K562 (cell line): ENCODE measurements around the gene INPPL1. TPM values are rescaled to one million over a fixed set of nuclear protein-coding genes. Genes with fewer than 3 reads are reported as not detected.

Experiments used
- ATAC-seq: fragments of 200-7000 bp; cut with Tn5 transposase; 3 replicates; pipeline ENCODE4 v1.9.1; 2020; ENCODE audit warnings: moderate library complexity
- BruUV-seq: library from RNA; stranded (reverse); fragments of 400-500 nt; replicated peaks from 2 replicates; lab custom pipeline; 2021; lab: Mats Ljungman, UMichigan
- CTCF ChIA-PET: fragments of 300-600 bp; formaldehyde crosslinking; extraction: SDS; loops from one replicate; lab custom pipeline; 2021; ENCODE audit warnings: low intra/inter-chr PET ratio; lab: Yijun Ruan, JAX
- POLR2A ChIA-PET: fragments of 300-600, 350-650 bp; sonication (Branson Sonifier 250); formaldehyde crosslinking; extraction: SDS; loops from one replicate; lab custom pipeline; 2021; ENCODE audit warnings: antibody characterized with exemption, inconsistent platforms; lab: Yijun Ruan, JAX
- DNase-seq, 4 experiments: peaks; one replicate each; pipeline versions ENCODE4 v3.0.0 to v3.0.0-alpha.2; 2011 to 2018; ENCODE audit warnings: low spot score in 3 of 4, mixed read lengths in 3 of 4; ENCODE audit errors: extremely low read depth in 1 of 4
- FAIRE-seq: peaks from 2 replicates; lab custom pipeline; 2011; peaks lifted over from hg19 to GRCh38; lab: Jason Lieb, UNC
- H2AFZ ChIP-seq: 2 replicates; pipeline ENCODE4 v1.6.0; 2011; ENCODE audit warnings: low read depth, low read length, control low read depth, inconsistent platforms
- H3K27ac ChIP-seq: fragments of 200-600 bp; 3 replicates; pipeline ENCODE4 v1.8.0; 2011; ENCODE audit warnings: low read depth, mild to moderate bottlenecking, control low read depth, inconsistent platforms, low read length, moderate library complexity, mixed read lengths; ENCODE audit errors: extremely low read depth
- H3K27me3 ChIP-seq, 2 experiments: fragments of 300-600 bp in 1 of 2; 2 replicates in 1 of 2; 3 replicates in 1 of 2; pipeline versions ENCODE4 v1.6.0 to v1.8.0; 2011; ENCODE audit warnings: inconsistent platforms in 2 of 2, low read length in 2 of 2, mild to moderate bottlenecking in 1 of 2, mixed read lengths in 1 of 2, moderate library complexity in 1 of 2; ENCODE audit not compliant: control insufficient read depth in 2 of 2, insufficient read depth in 2 of 2
- H3K36me3 ChIP-seq: fragments of 300-600 bp; 3 replicates; pipeline ENCODE4 v1.8.0; 2011; ENCODE audit warnings: mild to moderate bottlenecking, low read length, inconsistent platforms; ENCODE audit not compliant: control insufficient read depth, insufficient read depth
- H3K4me1 ChIP-seq, 2 experiments: fragments of 200-600 bp in 1 of 2; replicated peaks in 1 of 2; 2 replicates in 1 of 2; 3 replicates in 1 of 2; pipeline versions ENCODE4 v1.5.1 to v1.8.0; 2011; ENCODE audit warnings: inconsistent platforms in 2 of 2, low read length in 2 of 2, mild to moderate bottlenecking in 1 of 2, mixed read lengths in 1 of 2, moderate library complexity in 1 of 2; ENCODE audit not compliant: control insufficient read depth in 2 of 2, insufficient read depth in 2 of 2
- H3K4me2 ChIP-seq: 2 replicates; pipeline ENCODE4 v1.6.1; 2011; ENCODE audit warnings: low read length, control low read depth, inconsistent platforms, mixed read lengths; ENCODE audit not compliant: insufficient read depth
- H3K4me3 ChIP-seq: fragments of 200-600 bp; sonication (generic), shearing (Covaris generic); 2 replicates; pipeline ENCODE4 v1.5.1; 2016; ENCODE audit warnings: control low read depth, inconsistent platforms
- H3K79me2 ChIP-seq: fragments of 200-600 bp; 3 replicates; pipeline ENCODE4 v1.8.0; 2011; ENCODE audit warnings: low read length, inconsistent platforms; ENCODE audit not compliant: control insufficient read depth, insufficient read depth
- H3K9ac ChIP-seq, 2 experiments: 2 replicates each; pipeline versions ENCODE4 v1.6.0 to v1.6.1; 2011; ENCODE audit warnings: low read depth in 2 of 2, low read length in 2 of 2, control low read depth in 1 of 2, inconsistent platforms in 1 of 2, mild to moderate bottlenecking in 1 of 2, mixed read lengths in 1 of 2; ENCODE audit not compliant: insufficient read depth in 1 of 2
- H3K9me1 ChIP-seq: one replicate; pipeline ENCODE4 v1.6.0; 2011; ENCODE audit warnings: inconsistent platforms, mild to moderate bottlenecking, low read length, moderate library complexity; ENCODE audit not compliant: control insufficient read depth, insufficient read depth
- H3K9me3 ChIP-seq: replicated peaks from 2 replicates; pipeline ENCODE4 v1.5.1; 2011; ENCODE audit warnings: low read depth, low read length, inconsistent platforms; ENCODE audit not compliant: control insufficient read depth, insufficient read depth
- H4K20me1 ChIP-seq: replicated peaks from 2 replicates; pipeline ENCODE4 v1.6.1; 2011; ENCODE audit warnings: low read length, inconsistent platforms, mixed read lengths; ENCODE audit not compliant: control insufficient read depth, insufficient read depth
- CEBPB ChIP-seq: fragments of 450-650 bp; IDR thresholded peaks from 2 replicates; pipeline ENCODE4 v1.6.1; 2016; ENCODE audit warnings: missing genetic modification characterization, missing compliant biosample characterization
- CEBPG ChIP-seq, 3 experiments: fragments of 200-800 bp in 1 of 3; sonication (Bioruptor generic) in 1 of 3; sonication (generic) in 1 of 3; formaldehyde crosslinking in 1 of 3; IDR thresholded peaks in 2 of 3; conservative IDR thresholded peaks in 1 of 3; 2 replicates each; pipeline versions ENCODE4 v1.6.1 to v1.8.0; 2016 to 2022; ENCODE audit warnings: missing compliant biosample characterization in 2 of 3, missing genetic modification characterization in 2 of 3, mild to moderate bottlenecking in 1 of 3, missing genetic modification reagents in 1 of 3
- CHD4 ChIP-seq: fragments of 200-600 bp; sonication (generic); IDR thresholded peaks from 3 replicates; pipeline ENCODE4 v1.6.1; 2012; ENCODE audit warnings: low read depth, mild to moderate bottlenecking, mixed read lengths, low read length, inconsistent platforms; ENCODE audit not compliant: insufficient read depth, insufficient replicate concordance, poor library complexity, severe bottlenecking
- MEF2A ChIP-seq: IDR thresholded peaks from 2 replicates; pipeline ENCODE4 v1.6.1; 2011; ENCODE audit warnings: low read depth, mild to moderate bottlenecking, low read length, moderate library complexity; ENCODE audit not compliant: control insufficient read depth
- PHF8 ChIP-seq: fragments of 200-600 bp; sonication (generic); IDR thresholded peaks from 2 replicates; pipeline ENCODE4 v1.6.1; 2012; ENCODE audit warnings: mixed run types, mild to moderate bottlenecking, inconsistent platforms, low read length, moderate library complexity, borderline replicate concordance
- RFX1 ChIP-seq: fragments of 450-650 bp; IDR thresholded peaks from 2 replicates; pipeline ENCODE4 v1.6.1; 2016; ENCODE audit warnings: mild to moderate bottlenecking, moderate library complexity
- SIN3A ChIP-seq, 2 experiments: fragments of 150-350 bp in 1 of 2; IDR thresholded peaks; 2 replicates each; pipeline ENCODE4 v1.6.1; 2011 to 2016; ENCODE audit warnings: borderline replicate concordance in 2 of 2, low read depth in 2 of 2, low read length in 2 of 2, mild to moderate bottlenecking in 2 of 2, moderate library complexity in 2 of 2; ENCODE audit not compliant: control insufficient read depth in 1 of 2
- ZNF780A ChIP-seq: fragments of 250-450 bp; sonication (Bioruptor Pico); IDR thresholded peaks from 2 replicates; pipeline ENCODE4 v1.5.0; 2021; ENCODE audit warnings: mild to moderate bottlenecking
- WGBS: fragments of 100-300 bp; shearing (Covaris generic); methylation state at CpG from one replicate; pipeline ENCODE4 v1.1.6; 2016; ENCODE audit warnings: low coverage, mixed read lengths; ENCODE audit not compliant: insufficient coverage; ENCODE audit errors: missing lambda C conversion rate; 5-methylcytosine and 5-hydroxymethylcytosine counted together
- in situ Hi-C: fragments of 300-500 bp; cut with MboI; formaldehyde crosslinking; loops from 4 replicates; pipeline ENCODE4 v1.15.0; 2018; ENCODE audit warnings: inconsistent platforms, mixed read lengths
- intact Hi-C: fragments of 100-400 bp; cut with micrococcal nuclease; formaldehyde crosslinking; loops from 2 replicates; pipeline ENCODE4 v1.14.2; 2022
- polyA plus RNA-seq, 8 experiments: library from polyadenylated mRNA; depleted of rRNA in 4 of 8; stranded (reverse) in 5 of 8; unstranded in 3 of 8; fragments of >200 nt; fragmentation: Nextera tagmentation in 2 of 8; fragmentation: Illumina TruSeq in 1 of 8; extraction: Ambion mirVana in 2 of 8; extraction: Trizol in 1 of 8; gene quantifications; 2 replicates each; pipeline versions ENCODE4 v1.2.1 to v1.2.3, GENCODE V29; 2011 to 2014; ENCODE audit warnings: inconsistent platforms in 1 of 8, missing spikeins in 1 of 8
- total RNA-seq, 7 experiments: library from RNA; depleted of rRNA in 6 of 7; stranded (reverse); fragments of >200 nt in 6 of 7; fragmentation: Illumina TruSeq in 2 of 7; extraction: Trizol in 2 of 7; gene quantifications; 2 replicates each; pipeline versions ENCODE4 v1.2.1 to v1.2.3, GENCODE V29; 2011 to 2021; ENCODE audit warnings: low replicate concordance in 1 of 7
- TF ChIP-seq, protein P1 (sequence below): sonication (generic); formaldehyde crosslinking; IDR thresholded peaks from 2 replicates; pipeline ENCODE4 v1.8.1; 2022; ENCODE audit warnings: missing genetic modification reagents
- TF ChIP-seq, protein P2 (sequence below): sonication (generic); formaldehyde crosslinking; IDR thresholded peaks from 2 replicates; pipeline ENCODE4 v1.8.0; 2023; ENCODE audit warnings: mild to moderate bottlenecking, missing genetic modification reagents

Gene INPPL1
- total and polyA plus RNA-seq, 9 of the 15 experiments (the other 6 are each of a cell fraction or from before 2014, with no cell fraction given), result 0.55 to 137 (median 61.6) TPM

DNA sequence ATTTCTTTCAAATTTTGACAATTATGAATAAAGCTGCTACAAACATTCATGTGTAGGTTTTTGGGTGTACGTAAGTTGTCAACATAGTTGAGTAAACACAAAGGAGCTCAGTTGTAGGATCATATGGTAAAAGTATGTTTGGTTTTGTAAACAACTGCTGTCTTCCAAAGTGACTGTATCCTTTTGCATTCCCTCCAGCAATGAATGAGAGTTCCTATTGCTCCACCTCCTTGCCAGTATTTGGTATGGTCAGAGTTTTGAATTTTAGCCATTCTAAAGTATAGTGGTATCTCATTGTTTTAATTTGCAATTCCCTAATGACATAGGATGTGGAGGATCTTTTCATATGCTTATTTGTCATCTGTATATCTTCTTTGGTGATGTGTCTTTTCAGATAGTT, 47.4 kb downstream of the INPPL1 start:
- no peak overlapping the region for H2AFZ ChIP-seq
- no peaks in the 10 kb centered on the region for H3K79me2 ChIP-seq
- H3K27ac ChIP-seq, result no peak overlapping the region
- WGBS, result 63% methylated on average over 1 of the region's 1 CpG
- POLR2A ChIA-PET, result no interaction called here
- no peak for TF ChIP-seq SIN3A (IDR thresholded peaks at IDR 0.05; ENCODE audit: borderline replicate concordance in 2 of 2, control insufficient read depth in 1 of 2, low read depth in 2 of 2, low read length in 2 of 2)
- no peak for TF ChIP-seq RFX1
- no peak for TF ChIP-seq PHF8
- TF ChIP-seq, protein P1, sequence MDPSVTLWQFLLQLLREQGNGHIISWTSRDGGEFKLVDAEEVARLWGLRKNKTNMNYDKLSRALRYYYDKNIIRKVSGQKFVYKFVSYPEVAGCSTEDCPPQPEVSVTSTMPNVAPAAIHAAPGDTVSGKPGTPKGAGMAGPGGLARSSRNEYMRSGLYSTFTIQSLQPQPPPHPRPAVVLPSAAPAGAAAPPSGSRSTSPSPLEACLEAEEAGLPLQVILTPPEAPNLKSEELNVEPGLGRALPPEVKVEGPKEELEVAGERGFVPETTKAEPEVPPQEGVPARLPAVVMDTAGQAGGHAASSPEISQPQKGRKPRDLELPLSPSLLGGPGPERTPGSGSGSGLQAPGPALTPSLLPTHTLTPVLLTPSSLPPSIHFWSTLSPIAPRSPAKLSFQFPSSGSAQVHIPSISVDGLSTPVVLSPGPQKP, result no peak
- FAIRE-seq, result no peak
- no peak for ATAC-seq
- no peak overlapping the region for H3K4me3 ChIP-seq
- H3K9me1 ChIP-seq, result no peaks in the 10 kb centered on the region
- no TSS peak for BruUV-seq
- no peaks in the 10 kb centered on the region for H3K36me3 ChIP-seq
- intact Hi-C loops, result no loop called here
- in situ Hi-C loops, result no loop called here
- no peak for DNase-seq
- no peak overlapping the region for H3K4me2 ChIP-seq
- CTCF ChIA-PET, result no interaction called here
- H3K27me3 ChIP-seq, result peaks cover 0 to 7% of the 10 kb centered on the region in 2 experiments
- no peak overlapping the region for H3K9ac ChIP-seq
- H3K9me3 ChIP-seq, result no peaks in the 10 kb centered on the region
- peaks cover 0 to 4% of the 10 kb centered on the region in 2 experiments; a peak in 1 of 5 replicates for H3K4me1 ChIP-seq
- H4K20me1 ChIP-seq, result no peaks in the 10 kb centered on the region

DNA sequence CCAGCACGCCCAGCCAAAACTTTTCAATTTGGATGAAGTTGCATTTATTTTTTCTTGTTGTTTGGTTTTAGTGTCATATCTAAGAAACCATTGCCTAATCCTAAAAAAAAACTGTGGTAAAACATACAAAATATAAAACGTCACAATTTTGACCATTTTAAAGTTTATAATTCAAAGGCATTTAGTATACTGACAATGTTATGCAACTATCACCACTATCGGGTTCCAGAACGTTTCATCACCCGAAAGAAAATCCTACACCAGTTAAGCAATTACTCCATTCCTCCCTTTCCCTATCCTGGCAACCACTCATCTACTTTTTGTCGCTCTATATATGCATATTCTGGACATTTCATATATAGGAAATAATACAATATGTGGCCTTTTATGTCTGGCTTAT, 49.9 kb downstream of the INPPL1 start:
- ChIA-PET POLR2A (no interaction called here), CTCF (no interaction called here)
- no peak overlapping the region for H3K27ac ChIP-seq
- H3K27me3 ChIP-seq, result peaks cover 0 to 7% of the 10 kb centered on the region in 2 experiments
- H3K9me3 ChIP-seq, result no peaks in the 10 kb centered on the region
- no peak overlapping the region for H3K4me2 ChIP-seq
- intact Hi-C loops, result no loop called here
- no TSS peak for BruUV-seq
- DNase-seq, result no peak
- H3K36me3 ChIP-seq, result no peaks in the 10 kb centered on the region
- no peaks in the 10 kb centered on the region for H3K4me1 ChIP-seq
- in situ Hi-C loops, result no loop called here
- FAIRE-seq, result no peak
- no peak overlapping the region for H2AFZ ChIP-seq
- 15% methylated on average over 6 of the region's 6 CpGs for WGBS
- H3K4me3 ChIP-seq, result no peak overlapping the region
- no peak overlapping the region for H3K9ac ChIP-seq
- no peak for ATAC-seq
- no peaks in the 10 kb centered on the region for H3K79me2 ChIP-seq
- no peaks in the 10 kb centered on the region for H4K20me1 ChIP-seq
- no peaks in the 10 kb centered on the region for H3K9me1 ChIP-seq
- TF ChIP-seq CEBPB (tag) (peak; percentile 26; the same call in 1 of the 2 replicates), CEBPG (CRISPR knock-in tag; IDR thresholded peaks at IDR 0.05) (no peak), CEBPG (tag; conservative IDR thresholded peaks at IDR 0.05 in 1 of 2, IDR thresholded peaks at IDR 0.05 in 1 of 2) (peak in 1 of 2 experiments; percentile 46; a peak in 1 of 4 replicates), MEF2A (no peak), CHD4 (no peak), ZNF780A (CRISPR knock-in tag) (no peak)
- TF ChIP-seq, protein P2, sequence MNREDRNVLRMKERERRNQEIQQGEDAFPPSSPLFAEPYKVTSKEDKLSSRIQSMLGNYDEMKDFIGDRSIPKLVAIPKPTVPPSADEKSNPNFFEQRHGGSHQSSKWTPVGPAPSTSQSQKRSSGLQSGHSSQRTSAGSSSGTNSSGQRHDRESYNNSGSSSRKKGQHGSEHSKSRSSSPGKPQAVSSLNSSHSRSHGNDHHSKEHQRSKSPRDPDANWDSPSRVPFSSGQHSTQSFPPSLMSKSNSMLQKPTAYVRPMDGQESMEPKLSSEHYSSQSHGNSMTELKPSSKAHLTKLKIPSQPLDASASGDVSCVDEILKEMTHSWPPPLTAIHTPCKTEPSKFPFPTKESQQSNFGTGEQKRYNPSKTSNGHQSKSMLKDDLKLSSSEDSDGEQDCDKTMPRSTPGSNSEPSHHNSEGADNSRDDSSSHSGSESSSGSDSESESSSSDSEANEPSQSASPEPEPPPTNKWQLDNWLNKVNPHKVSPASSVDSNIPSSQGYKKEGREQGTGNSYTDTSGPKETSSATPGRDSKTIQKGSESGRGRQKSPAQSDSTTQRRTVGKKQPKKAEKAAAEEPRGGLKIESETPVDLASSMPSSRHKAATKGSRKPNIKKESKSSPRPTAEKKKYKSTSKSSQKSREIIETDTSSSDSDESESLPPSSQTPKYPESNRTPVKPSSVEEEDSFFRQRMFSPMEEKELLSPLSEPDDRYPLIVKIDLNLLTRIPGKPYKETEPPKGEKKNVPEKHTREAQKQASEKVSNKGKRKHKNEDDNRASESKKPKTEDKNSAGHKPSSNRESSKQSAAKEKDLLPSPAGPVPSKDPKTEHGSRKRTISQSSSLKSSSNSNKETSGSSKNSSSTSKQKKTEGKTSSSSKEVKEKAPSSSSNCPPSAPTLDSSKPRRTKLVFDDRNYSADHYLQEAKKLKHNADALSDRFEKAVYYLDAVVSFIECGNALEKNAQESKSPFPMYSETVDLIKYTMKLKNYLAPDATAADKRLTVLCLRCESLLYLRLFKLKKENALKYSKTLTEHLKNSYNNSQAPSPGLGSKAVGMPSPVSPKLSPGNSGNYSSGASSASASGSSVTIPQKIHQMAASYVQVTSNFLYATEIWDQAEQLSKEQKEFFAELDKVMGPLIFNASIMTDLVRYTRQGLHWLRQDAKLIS (CRISPR knock-in tag), result no peak
